NB4 (cell line): ENCODE results near the gene VASN.

Experiments used
- CTCF ChIP-seq: IDR thresholded peaks from one replicate; pipeline ENCODE4 v1.5.1; 2012; ENCODE audit warnings: low read depth, low read length
- MAX ChIP-seq: IDR thresholded peaks from 2 replicates; pipeline ENCODE4 v1.6.1; 2011; ENCODE audit warnings: low read depth, low read length
- MYC ChIP-seq: IDR thresholded peaks from 2 replicates; pipeline ENCODE4 v1.6.1; 2011; ENCODE audit warnings: low read depth, low read length
- POLR2A ChIP-seq: IDR thresholded peaks from 2 replicates; pipeline ENCODE4 v1.6.1; 2011; ENCODE audit warnings: mild to moderate bottlenecking; ENCODE audit not compliant: insufficient read length; ENCODE audit errors: extremely low read depth

DNA sequence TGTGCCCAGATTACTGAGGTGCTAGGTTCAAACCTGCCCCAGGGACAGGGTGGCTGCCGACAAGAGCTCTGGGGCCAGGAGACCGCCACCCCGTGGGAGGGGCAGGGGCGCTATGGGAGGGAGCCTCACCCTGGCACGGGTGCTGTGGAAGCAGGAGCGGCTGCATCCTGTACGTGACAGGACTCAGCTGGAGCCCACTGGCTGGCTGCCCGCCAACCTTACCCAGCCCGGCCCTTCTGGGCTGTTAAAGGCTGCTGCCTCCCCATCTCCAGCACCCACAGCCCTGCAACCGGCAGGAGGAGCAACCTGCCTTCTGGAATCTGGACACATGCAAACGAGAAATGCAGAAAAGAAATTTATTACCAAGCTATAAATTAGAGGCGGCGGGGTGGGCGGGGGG is 31.7 kb upstream of the VASN start:
- TF ChIP-seq MYC: no peak
- TF ChIP-seq CTCF: no peak
- no peak for TF ChIP-seq MAX
- no peak for TF ChIP-seq POLR2A
